ENCODE measurements around the gene TNIK. TPM values are rescaled to one million over a fixed set of nuclear protein-coding genes. Genes with fewer than 3 reads are reported as not detected.
"Not testable (repeated sequence)": the region's sequence is repeated elsewhere in the genome, so short reads cannot be mapped to it uniquely, and the experiment has no call there.

TNIK gene
- total RNA-seq, 1 donor: 7.3 TPM

DNA sequence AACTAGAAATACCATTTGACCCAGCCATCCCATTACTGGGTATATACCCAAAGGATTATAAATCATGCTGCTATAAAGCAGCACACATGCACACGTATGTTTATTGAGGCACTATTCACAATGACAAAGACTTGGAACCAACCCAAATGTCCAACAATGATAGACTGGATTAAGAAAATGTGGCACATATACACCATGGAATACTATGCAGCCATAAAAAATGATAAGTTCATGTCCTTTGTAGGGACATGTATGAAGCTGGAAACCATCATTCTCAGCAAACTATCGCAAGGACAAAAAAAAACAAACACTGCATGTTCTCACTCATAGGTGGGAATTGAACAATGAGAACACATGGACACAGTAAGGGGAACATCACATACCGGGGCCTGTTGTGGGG lies 340.8 kb downstream of the TNIK start:
- not testable (repeated sequence) for DNase-seq (ENCODE audit: low read depth in 2 of 3, low spot score in 2 of 3)

- not testable (repeated sequence) for DNase-seq (ENCODE audit: low read depth in 2 of 3, low spot score in 2 of 3)
Measured at GRCh38 chr3:171118993-171119392, 341.2 kb downstream of the TNIK start.

DNA sequence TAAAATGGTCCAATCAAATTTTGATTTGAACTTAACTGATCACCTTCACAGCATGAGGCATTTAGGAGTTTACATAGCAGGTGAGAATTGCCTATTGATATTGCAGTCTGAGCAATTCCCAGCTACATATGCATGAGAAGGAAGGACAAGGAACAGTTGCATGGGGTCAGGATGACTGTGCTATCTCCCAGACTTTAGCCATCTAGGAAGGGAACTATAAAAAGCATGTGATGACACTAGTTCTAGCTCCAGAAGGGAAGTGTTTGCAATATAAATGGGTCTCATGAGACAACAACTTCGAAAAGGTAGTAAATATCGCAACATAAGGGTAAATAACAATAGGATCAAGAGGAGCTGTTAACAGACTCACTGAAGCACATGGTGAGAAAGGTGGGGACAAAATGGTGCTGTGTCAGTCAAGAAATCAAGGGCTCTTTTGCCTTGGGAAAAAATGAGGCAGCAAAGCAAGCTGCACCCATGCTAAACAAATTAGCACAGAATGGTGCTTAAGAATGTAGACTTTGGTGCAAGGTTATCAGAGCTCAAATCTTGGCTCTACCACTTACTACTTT lies 343.3 kb downstream of the TNIK start:
- no peak for DNase-seq (ENCODE audit: low read depth in 2 of 3, low spot score in 2 of 3)

GRCh38 chr3:171116365-171116764 lies 343.8 kb downstream of the TNIK start:
- no peak for DNase-seq (ENCODE audit: low read depth in 2 of 3, low spot score in 2 of 3)

GRCh38 chr3:171115667-171116066 lies 344.5 kb downstream of the TNIK start:
- no peak for DNase-seq (ENCODE audit: low read depth in 2 of 3, low spot score in 2 of 3)

GRCh38 chr3:171113716-171114115 lies 346.5 kb downstream of the TNIK start:
- DNase-seq (ENCODE audit: low read depth in 2 of 3, low spot score in 2 of 3): no peak

DNA sequence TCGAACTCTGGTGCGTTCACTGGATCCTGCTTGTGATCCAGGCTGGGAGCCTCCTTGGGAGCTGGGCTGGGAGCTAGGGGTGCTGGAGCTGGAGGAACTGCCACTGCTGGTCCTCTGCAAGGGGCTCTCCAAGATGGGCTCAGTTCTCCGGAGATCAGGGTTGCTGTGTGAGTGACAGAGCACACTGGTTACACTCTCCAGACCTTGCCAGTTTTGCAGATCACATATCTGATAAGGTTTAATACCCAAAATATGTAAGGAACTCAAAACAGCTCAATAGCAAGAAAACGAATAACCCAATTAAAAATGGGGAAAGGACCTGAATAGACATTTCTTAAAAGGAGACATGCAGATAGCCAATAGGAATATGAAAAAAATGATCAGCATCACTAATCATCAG lies 349.5 kb downstream of the TNIK start:
- DNase-seq (ENCODE audit: low read depth in 2 of 3, low spot score in 2 of 3): no peak

- DNase-seq (ENCODE audit: low read depth in 2 of 3, low spot score in 2 of 3): no peak
Measured at GRCh38 chr3:171108066-171108465, 352.1 kb downstream of the TNIK start.

DNA sequence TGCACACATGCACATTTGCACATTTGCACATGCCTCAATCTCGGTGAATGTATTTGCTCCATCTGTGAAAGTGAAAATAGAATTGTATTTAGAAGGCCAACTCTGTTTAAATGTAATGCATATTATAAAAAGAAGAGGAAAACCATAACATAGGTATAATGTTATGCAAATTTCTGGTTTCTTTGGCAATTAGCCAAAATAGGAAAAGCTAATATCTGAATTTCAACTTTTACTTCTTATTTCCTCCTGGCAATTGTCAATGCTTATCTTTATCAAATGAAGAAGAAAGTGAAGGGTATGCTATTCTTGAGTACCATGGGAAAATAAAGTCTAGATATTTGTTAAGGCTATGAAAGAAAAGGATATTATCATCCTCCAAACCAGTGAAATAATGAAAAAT lies 357.0 kb downstream of the TNIK start:
- DNase-seq (ENCODE audit: low read depth in 2 of 3, low spot score in 2 of 3): no peak

- no peak for DNase-seq (ENCODE audit: low read depth in 2 of 3, low spot score in 2 of 3)
Measured at GRCh38 chr3:171101982-171102641, 358.1 kb downstream of the TNIK start.

DNA sequence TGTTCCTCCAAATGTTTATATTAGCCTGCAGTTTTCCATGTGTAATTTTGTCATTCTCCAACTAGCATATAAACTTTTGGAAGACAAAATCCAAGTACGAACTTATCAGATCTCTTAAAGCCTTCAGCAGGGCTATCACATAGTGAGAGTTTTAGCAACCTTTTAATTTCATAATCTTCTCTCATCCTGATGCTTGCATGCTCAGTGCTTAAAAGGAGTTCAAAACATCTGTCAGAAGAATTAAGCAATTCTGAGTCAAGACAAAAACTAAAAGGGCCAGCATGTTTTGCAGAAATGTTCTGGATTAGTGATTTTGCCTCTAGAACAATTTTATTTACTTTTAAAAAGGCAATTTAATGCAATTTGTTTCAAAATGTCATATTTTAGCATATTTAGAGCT lies 360.3 kb downstream of the TNIK start:
- no peak for DNase-seq (ENCODE audit: low read depth in 2 of 3, low spot score in 2 of 3)

DNA sequence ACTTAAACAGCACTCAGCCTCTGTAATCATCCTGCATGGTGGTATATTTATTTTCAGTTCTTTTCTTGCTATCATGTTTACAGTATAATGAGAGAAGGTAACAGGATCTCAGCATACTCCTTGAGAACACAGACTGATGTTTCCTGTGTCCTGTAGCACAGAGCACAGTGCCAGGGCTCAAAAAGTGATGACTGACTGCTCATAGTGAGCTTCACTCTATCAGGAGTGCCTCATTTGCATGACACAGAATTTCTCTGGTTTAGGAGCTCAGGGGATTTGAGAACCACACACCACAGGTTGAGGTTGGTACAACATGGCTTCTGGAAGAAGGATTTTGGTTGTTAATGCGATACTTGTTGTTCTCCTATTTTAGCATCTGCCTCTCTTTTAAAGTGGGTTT lies 365.1 kb downstream of the TNIK start:
- no peak for DNase-seq (ENCODE audit: low read depth in 2 of 3, low spot score in 2 of 3)

GRCh38 chr3:171094411-171094810 lies 365.8 kb downstream of the TNIK start:
- no peak for DNase-seq (ENCODE audit: low read depth in 2 of 3, low spot score in 2 of 3)

GRCh38 chr3:171093462-171093861 lies 366.7 kb downstream of the TNIK start:
- no peak for DNase-seq (ENCODE audit: low read depth in 2 of 3, low spot score in 2 of 3)

DNA sequence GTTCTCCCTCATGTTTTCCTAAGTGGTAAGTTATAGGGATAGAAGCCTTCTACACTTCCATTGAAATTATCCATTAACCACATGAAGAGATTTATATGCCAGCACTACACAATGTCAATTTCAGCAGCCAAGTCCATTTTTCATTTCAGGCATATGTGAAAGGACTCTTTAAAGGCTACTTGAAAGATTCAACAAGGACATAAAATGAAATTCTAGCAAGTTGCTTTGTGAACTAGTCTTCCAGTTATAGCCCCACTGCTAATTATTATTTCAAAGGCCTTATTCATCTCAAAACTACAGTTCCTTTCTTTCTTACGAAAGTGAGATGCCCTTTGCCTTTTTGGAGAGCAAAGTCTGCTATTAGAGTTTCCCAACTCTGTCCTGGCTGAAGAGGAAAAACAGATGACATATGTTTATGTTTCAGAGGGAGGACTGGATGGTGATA lies 367.7 kb downstream of the TNIK start:
- no peak for DNase-seq (ENCODE audit: low read depth in 2 of 3, low spot score in 2 of 3)

DNA sequence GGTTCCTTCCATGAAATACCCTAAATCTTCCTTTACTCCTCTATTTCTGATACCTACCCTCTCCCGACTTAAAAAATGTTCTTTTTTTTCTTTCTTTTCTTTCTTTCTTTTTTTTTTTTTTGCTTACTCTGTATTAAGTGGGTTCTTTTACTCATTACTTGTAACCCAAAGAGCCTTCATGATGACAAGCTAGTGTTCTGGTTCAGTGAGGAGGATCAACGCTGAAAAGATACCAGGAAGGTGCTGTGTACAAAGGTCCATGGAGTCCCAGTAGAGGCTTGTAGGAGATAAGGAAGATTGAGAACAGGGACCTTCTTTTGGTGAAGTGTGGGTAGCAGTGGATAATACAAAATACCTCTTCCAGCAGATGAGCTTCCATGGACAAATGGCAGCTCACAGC lies 369.9 kb downstream of the TNIK start:
- no peak for DNase-seq (ENCODE audit: low read depth in 2 of 3, low spot score in 2 of 3)

DNA sequence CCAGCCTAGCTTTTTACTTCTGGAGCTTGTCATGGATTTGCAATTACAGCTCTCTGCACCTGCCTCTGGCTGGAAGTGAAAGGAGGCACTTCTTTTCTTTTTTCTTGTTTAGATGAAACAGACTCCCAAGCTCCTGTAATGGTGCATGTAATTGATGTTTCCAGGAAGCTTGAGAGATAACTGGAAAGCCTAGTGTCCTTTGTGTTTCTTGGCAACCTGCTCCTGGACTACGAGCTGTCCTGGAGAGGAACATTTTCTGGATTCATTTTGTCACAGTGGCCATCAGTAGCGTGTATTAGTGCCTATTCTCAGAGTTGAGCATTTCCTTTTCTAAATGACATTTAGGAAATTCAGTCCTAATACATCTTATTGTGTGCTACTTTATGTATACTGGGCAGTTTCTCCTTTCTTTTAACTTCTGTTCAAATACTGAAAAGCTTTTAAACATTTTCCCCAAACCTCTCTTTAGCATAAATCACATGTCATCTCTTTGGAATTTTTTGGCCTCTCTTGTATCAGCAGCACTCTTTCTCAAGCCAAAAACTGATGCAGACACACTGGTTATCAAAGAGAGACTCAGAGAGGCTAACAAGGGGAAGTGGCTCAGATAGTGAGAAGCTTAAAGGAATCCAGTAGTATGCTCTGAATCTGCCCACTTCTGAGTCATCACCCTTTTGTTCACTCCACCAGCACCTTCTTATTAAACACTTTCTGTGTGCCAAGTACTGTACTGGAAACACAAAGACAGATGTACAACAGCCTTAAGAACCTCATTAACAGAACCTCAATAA lies 371.0 kb downstream of the TNIK start:
- DNase-seq (ENCODE audit: low read depth in 2 of 3, low spot score in 2 of 3): no peak

GRCh38 chr3:171088496-171088895 lies 371.7 kb downstream of the TNIK start:
- DNase-seq (ENCODE audit: low read depth in 2 of 3, low spot score in 2 of 3): no peak

- no peak for DNase-seq (ENCODE audit: low read depth in 2 of 3, low spot score in 2 of 3)
Measured at GRCh38 chr3:171086914-171087313, 373.3 kb downstream of the TNIK start.

DNA sequence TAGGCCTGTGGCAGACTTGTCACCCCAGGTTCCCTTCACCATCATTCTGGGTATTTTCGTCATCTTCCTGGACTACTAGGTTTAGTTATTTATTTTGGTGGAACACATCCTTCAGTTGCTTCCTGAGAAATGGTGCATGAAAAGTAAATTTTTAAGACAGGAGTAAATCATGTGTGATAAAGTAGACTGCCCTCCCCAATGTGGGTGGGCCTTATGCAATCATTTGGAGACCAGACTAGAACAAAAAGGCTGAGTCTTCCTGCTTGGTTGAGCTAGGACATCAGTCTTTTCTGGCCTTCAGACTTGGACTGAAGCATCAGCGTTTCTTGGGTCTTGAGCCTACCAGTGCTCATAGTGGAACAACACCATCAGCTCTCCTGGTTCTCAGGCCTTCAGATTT lies 382.9 kb downstream of the TNIK start:
- DNase-seq (ENCODE audit: low read depth in 2 of 3, low spot score in 2 of 3): no peak

DNA sequence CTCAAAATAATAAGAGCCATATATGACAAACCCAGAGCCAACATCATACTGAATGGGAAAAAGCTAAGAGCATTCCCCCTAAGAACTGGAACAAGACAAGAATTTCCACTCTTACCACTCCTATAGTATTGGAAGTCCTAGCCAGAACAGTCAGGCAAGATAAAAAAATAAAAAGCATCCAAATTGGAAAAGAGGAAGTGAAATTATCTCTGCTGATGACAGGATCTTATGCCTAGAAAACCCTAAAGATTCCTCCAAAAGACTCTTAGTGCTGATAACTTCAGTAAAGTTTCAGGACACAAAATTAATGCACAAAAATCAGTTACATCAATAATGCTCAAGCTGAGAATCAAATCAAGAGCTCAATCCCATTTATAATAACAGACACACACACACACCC lies 387.8 kb downstream of the TNIK start:
- DNase-seq (ENCODE audit: low read depth in 2 of 3, low spot score in 2 of 3): no peak

DNA sequence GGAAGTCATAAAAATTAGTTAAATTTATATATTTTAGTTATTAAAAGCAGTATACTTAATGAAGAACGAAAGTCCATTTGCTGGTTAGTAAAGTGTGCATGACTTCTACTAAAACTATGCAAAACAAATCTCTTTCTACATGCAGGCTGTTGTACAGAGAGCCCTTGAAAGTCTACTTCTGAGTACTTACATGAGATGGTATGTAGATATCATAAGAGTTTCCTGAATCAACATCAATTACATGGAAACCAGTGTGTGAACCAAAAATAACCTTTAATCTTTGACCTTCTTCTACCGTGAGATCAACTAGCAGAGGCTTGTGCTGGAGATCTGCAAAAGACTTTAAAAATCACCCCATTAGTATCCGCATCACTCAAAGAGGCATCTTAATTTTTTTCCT lies 391.5 kb downstream of the TNIK start:
- DNase-seq (ENCODE audit: low read depth in 2 of 3, low spot score in 2 of 3): no peak
